22Rv1 (cell line): ENCODE results near the gene ARL10.

Experiments used
- H3K27ac ChIP-seq: fragments of 450-650 bp; 2 replicates; pipeline ENCODE4 v1.5.1; 2017
- ZFX ChIP-seq: fragments of 450-650 bp; IDR thresholded peaks from 2 replicates; pipeline ENCODE4 v1.6.1; 2017; ENCODE audit warnings: antibody characterized with exemption, borderline replicate concordance
- TF ChIP-seq, protein P1 (sequence below): fragments of 450-650 bp; IDR thresholded peaks from 2 replicates; pipeline ENCODE4 v1.5.1; 2017; ENCODE audit warnings: mild to moderate bottlenecking

Gene ARL10

DNA sequence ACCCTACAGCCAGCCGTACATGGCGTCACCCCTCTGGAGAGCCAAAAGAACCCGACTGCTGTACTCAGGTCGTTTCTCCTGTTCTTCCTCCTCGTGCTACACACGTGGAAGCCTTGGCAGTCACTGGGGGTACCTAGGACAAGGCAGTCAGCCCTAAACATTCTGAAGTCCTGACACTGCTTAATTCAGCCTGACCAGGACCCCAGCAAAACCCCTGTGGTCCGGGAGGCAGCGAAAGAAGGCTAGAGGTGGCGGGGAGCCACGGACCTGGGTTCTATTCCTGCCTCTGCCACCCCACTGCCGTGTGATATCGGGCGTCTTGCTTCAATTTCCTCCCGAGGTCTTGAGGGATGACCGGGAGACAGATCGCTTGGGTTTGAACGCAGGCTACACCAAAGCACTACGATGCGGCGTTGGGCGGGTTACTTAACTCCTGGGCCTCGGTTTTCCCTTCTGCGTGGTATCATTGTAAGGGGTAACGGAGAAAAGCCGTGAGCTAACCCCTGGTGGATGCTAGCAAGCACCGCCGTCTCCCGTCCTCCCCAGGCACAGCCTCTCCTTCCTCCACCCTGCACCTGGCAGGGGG lies 429 bp upstream of the ARL10 start:
- TF ChIP-seq, protein P1, sequence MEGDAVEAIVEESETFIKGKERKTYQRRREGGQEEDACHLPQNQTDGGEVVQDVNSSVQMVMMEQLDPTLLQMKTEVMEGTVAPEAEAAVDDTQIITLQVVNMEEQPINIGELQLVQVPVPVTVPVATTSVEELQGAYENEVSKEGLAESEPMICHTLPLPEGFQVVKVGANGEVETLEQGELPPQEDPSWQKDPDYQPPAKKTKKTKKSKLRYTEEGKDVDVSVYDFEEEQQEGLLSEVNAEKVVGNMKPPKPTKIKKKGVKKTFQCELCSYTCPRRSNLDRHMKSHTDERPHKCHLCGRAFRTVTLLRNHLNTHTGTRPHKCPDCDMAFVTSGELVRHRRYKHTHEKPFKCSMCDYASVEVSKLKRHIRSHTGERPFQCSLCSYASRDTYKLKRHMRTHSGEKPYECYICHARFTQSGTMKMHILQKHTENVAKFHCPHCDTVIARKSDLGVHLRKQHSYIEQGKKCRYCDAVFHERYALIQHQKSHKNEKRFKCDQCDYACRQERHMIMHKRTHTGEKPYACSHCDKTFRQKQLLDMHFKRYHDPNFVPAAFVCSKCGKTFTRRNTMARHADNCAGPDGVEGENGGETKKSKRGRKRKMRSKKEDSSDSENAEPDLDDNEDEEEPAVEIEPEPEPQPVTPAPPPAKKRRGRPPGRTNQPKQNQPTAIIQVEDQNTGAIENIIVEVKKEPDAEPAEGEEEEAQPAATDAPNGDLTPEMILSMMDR: no peak
- TF ChIP-seq ZFX: no peak

DNA sequence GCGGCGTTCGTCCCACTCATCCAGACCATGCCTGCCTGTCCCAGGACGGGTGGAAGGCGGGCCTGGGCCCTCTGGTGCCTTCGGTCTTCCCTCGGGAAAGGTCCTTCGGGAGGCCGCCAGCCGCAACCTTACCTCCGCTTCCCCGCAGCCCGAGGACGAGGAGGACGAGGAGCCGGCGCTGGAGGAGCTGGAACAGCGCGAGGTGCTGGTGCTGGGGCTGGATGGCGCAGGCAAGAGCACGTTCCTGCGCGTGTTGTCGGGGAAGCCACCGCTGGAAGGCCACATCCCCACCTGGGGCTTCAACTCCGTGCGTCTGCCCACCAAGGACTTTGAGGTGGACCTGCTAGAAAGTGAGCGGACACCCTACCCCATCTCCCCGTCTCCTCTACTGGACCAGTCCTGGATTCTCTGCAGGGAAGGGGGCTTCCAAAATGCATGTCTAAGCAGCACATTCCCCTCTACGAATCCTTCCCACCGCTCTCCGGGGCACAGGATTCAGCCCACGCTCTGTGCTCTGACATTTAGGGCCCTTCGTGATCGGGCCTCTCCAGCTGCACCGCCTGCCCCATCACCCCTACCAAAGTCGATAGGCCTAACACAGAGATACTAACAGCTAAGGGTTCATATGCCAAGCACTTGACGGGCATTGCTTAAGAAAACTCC lies 1.1 kb downstream of the ARL10 start:
- no peak overlapping the region for H3K27ac ChIP-seq
- TF ChIP-seq, protein P1: no peak
- no peak for TF ChIP-seq ZFX

More for the DNA sequence above, 429 bp upstream of the ARL10 start:
- no peak overlapping the region for H3K27ac ChIP-seq

GRCh38 chr5:176368726-176369125 lies 3.4 kb downstream of the ARL10 start:
- no peak overlapping the region for H3K27ac ChIP-seq
- TF ChIP-seq, protein P1: no peak
- no peak for TF ChIP-seq ZFX

- no peak for TF ChIP-seq ZFX
- TF ChIP-seq, protein P1: no peak
- no peak overlapping the region for H3K27ac ChIP-seq
These were observed 4.8 kb downstream of the ARL10 start for GRCh38 chr5:176369934-176370711.

DNA sequence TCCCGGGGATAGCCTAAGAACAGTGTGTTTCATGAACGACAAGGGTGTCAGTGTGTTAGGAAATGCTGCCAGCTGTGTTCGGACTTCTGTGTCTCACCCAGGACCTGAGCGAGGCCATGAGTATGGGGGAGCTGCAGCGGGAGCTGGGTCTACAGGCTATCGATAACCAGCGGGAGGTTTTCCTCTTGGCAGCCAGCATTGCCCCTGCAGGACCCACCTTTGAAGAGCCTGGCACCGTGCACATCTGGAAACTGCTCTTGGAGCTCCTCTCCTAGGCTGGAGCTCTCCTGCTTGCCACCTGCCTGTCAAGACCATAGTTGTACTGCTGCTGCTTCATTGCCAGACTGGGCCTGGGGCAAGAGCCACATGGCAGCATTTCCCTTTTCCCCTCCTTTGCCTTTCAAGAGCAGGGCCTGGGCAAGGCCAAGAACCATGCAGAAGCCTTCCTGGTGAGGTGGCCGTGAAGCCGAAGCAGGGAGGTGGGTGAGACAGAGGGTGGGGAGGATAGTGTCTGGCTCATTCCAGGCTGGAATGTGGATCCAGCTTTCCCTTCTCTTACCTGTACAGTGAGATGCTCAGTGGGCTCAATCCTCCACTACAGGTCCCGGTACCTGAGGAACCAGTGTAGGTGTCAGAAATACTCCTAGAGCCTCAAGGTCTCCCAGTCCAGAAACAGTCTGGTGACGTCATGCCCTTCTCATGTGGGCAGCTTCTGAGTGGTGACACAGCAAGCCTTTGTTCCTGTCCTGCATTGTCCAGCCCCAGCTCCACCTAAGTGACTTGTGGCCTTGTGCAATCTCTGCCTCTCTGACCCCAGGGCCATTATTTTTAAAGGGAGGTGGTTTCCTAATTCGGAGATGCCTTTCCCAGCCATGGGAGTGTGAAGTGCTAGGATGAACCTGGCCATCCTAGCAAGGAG lies 6.6 kb downstream of the ARL10 start:
- H3K27ac ChIP-seq: no peak overlapping the region
- TF ChIP-seq ZFX: no peak
- TF ChIP-seq, protein P1: no peak

DNA sequence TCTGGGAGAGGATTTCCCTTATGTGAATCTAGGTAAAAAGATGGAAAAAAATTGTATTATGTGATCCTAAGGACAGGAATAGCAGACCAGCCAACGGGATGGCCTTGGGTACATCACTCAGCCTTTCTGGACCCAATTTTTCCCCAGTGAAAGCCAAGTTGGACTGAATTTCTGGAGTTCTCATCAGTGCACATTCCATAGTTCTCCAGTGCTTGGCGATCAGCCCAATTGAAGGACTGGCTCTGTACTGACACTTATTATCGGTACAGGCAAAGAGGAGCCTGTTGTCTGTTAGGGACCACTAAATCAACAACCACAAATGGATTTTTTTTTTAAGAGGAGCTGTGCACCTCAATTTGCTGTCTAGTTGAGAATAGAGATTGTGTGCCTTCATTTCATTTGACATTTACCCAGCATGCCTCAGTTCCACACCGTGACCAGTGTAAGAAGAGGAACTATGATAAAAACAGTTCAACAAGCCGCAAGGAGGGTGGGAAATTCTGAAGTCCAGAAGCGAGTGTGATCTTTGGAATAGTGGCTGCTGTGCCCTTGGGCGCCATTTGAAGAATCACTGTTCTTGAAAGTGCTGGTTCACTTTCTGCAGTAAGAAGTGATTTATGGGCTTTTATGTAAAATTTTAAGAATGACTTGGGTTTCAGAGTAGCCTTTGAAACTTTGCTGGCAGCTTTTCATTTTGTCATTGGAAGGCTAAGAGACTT lies 8.0 kb downstream of the ARL10 start:
- TF ChIP-seq ZFX: no peak
- no peak overlapping the region for H3K27ac ChIP-seq

GRCh38 chr5:176379881-176380280 lies 14.6 kb downstream of the ARL10 start:
- no peak overlapping the region for H3K27ac ChIP-seq
- TF ChIP-seq, protein P1: no peak
- no peak for TF ChIP-seq ZFX
